M059J (cell line): Measurements from ENCODE around the gene AUTS2. TPM values are rescaled to one million over a fixed set of nuclear protein-coding genes. Genes with fewer than 3 reads are reported as not detected.

ENCODE experiments used
- DNase-seq: peaks from one replicate; pipeline ENCODE4 v3.0.0-alpha.2; 2012; ENCODE audit warnings: low read depth
- total RNA-seq: library from RNA; depleted of rRNA; stranded (reverse); fragments of >200 nt; shearing (Covaris generic); gene quantifications from 2 replicates; pipeline ENCODE4 v1.2.3, GENCODE V29; 2014

AUTS2 gene
- total RNA-seq, 1 experiment from 2014 or later = 6.9 TPM

DNA sequence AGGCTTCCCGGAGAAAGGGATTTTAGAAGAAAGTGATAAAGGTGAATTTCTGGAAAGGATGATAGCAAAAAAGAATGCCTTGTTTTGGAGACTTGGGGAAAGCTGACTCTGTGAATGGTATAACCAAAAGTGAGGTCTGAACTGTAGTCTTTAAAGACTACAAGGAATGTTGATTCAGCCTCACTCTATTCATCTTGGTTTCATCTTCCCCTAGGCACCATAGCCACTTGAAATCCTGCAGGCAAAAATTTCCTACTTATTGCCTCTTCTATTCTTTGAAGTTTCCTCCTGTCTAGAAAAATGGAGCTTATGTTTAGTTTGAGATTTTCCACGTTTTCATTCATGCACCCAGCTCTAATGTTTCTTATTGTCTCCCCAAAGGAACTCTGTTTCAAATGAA lies 518.0 kb downstream of the AUTS2 start:
- no peak for DNase-seq

DNA sequence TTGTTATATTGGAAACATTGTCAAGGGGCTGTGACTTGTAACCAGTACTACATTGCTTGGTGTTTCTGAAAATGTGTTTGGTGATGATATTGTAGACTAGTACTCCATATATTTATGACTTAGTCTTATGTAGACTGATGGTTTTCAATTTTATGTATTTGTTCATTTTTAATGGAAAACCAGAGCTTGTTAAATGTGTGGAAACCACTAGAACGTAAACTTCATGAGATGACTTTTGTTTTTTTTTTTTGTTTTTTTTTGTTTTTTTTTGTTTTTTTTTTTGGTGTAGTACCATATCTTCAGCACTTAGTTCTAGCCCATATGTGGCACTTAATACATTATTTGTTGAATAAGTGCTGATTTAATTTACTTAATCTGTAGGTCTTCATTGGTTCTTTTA lies 518.6 kb downstream of the AUTS2 start:
- DNase-seq = no peak

DNA sequence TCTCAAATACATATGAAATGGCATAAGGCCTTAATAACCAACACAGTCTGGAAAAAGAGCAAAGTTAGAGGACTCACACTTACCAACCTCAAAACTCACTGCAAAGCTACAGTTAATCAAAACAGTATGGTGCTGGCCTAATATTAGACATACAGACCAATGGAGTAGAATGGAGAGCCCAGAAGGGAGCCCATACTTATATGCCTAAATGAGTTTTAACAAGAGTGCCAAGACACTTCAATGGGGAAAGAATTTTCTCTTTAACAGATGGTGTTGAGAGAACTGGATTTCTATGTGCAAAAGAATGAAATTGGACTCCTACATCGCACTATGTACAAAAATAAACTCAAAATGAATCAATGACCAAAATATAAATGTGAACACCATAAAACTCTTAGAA lies 522.6 kb downstream of the AUTS2 start:
- no peak for DNase-seq

DNA sequence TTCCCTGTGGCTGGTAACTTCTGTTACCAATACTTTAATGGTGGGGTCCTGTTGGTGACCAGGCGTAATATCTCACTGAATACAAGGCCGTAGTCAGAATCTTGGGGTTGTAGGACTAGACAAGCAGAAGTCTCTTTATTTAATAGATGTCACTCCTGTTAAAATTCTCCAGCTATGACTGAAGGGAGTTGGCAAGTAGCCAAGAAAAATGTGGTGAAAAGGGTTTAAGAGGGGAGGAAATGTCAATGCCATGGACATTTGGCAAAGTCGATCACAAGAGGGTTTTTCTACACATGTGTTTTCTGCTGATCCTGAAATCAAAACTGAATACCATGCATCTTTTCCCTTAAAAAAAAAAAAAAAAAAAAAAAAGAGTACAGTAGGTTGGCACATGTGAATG lies 533.5 kb downstream of the AUTS2 start:
- DNase-seq = peak; percentile 57

DNA sequence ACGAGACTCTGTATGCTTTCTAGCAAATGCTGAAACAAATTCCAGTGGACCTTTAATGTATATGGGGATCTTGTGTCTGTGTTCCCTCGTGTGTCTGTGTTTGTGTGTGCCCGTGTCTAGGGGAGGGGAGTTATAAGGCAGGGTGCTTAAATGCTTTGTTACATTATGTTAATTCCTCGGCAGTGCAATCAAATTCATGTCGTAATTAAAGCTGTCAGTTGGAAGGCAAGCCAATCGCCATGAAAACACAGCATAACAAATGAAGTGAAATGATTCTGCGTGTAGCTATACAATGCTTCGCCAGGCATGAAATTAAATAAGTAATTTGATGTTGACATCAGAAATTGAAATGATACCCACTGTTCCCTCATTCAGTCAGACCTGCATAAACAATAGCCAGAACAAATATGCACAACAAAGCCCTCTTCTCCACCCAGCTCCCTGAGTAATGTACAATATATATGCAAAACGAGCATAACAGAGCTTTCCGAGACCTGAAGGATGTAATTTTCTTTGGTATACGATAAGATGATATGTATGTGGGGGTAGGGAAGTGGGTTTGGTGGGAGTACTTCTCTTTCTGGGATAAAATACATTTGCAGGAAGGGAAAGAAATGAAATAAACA lies 534.1 kb downstream of the AUTS2 start:
- no peak for DNase-seq

DNA sequence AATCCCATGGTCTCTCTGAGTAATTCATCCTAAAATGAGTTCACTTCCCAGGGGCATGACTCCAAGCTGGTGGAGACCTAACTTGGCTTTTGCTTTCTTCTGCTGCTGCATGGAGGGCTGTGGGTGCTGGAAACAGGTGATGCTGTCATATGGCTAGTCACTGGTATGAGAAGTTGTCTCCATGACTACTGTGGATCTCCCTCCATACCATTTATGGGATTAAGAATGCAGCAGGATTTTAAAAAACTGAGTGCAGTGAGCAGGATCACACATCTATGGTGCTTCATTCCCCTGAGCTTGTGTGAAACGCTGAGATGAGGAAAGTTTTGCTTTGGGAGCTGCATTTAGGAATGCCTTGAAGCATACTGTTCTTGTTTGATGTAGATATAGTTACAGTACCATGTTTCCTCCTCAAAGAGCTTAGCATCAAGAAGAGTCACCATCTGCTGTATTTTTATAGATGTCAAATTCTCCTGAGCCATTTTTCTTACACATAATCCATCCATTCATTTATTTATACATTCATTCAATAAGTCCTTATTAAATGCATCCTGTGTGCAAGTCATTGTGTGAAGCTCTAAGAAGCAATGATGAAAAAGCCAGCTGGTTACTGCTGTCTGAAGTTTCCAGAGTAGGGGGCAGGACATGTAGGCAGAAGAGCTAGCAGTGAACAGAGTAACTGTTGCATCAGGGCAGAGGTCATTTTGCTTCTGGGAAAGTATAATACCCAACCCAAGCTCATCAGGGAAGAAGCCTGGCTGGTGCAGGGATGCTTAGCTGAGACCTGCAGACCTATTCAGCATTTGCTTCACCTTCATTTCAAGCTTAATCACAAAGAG lies 534.8 kb downstream of the AUTS2 start:
- DNase-seq = peak; percentile 22

DNA sequence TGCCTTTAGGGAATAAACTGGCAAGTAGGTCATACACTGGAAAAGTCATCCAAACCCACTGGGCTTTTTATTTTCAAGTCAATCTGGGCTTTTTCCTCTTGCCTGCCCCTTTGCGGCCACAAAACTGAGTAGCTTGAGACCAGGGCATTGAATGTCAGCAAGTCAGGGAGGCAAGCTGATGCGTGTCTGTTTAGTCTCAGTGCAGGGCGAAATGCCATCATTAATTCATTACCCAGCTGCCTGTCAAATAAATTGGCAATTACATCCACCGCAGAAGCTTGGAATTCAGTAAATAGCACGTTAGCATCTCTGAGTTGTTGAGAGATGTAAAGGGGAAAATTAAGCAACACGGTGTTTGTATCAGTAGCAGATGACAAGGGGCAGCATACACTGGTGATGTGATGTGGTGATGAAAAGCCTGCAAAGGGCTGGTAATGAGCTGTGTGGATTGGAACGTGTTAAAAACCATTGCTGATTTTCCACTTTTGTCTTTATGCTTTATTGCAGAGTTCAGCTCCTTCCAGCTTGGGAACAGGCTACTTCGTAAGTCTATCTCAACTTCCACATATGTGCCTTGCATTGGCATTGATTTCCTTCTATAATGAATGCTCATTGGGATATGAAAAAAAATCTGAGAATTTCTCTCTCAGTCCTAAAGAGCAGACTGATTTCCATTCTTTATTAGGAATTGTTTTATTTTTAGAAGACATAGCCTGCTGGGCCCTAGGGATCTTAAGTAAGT lies 535.9 kb downstream of the AUTS2 start:
- peak; percentile 70 for DNase-seq

DNA sequence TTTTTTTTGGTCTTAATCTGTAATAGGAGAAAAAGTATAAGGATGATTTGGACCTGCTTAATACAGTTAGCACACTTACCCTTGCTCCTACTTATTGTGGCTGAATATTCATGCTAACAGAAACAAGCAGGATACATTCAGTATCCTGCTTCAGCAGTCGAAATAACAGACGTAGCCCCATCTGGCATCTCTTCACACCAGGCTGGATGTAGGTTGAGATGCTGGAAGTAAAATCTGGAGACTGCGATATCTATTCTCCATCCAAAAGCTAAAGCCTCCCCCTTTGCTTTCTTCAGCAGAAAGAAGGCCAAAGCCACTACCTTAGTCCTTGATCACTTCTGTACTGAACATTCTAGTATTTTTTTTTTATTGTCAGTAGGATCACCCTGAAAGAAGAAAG lies 537.4 kb downstream of the AUTS2 start:
- DNase-seq = no peak

DNA sequence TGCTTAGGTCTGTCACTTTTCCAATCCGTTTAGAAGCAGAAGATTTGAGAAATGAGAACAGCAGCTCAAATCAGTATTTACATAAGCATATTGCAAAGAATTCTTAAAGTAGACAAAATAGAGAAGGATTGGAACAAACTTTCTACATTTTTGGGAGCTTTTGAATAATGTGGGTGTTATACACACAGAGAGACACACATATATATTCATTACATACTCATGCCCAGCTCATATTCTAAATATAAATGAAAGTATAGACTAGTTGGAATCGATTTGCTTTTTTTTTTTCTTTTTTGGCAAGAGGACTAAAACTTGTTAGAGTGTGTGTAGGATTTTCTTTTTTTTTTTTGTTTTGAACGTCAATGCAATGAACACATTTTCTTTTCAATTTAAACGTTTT lies 538.9 kb downstream of the AUTS2 start:
- no peak for DNase-seq

DNA sequence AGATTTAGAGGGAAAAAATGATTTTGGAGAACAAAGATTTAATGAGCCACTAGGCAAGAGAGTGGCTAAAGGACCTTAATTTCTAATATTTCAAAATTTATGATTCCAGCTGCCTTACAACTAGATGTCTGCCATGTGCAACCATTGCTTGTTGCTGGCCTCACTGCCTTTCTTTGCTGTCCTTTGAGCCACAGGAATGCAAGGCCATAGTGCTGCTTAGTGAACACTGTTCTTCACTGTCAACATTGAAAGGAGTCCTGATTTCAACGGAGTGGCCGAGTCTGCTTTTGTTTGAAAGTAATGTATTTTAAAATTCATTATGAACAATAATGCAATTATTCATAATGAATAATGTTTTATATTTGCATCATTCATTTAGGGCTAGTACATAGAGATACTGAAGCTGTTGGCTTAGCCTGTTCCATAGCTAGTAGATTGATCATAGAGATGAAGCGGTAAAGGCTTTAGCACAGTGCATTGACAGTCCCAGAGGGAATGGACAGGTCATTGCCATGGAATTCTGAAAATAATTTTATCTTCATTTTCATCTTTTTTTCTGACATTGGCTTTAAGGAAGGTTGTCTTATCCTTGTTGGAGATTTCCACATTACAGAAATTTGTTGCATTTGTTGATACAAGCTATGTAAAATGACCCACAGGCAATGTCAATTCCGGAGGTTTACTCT lies 544.1 kb downstream of the AUTS2 start:
- no peak for DNase-seq

DNA sequence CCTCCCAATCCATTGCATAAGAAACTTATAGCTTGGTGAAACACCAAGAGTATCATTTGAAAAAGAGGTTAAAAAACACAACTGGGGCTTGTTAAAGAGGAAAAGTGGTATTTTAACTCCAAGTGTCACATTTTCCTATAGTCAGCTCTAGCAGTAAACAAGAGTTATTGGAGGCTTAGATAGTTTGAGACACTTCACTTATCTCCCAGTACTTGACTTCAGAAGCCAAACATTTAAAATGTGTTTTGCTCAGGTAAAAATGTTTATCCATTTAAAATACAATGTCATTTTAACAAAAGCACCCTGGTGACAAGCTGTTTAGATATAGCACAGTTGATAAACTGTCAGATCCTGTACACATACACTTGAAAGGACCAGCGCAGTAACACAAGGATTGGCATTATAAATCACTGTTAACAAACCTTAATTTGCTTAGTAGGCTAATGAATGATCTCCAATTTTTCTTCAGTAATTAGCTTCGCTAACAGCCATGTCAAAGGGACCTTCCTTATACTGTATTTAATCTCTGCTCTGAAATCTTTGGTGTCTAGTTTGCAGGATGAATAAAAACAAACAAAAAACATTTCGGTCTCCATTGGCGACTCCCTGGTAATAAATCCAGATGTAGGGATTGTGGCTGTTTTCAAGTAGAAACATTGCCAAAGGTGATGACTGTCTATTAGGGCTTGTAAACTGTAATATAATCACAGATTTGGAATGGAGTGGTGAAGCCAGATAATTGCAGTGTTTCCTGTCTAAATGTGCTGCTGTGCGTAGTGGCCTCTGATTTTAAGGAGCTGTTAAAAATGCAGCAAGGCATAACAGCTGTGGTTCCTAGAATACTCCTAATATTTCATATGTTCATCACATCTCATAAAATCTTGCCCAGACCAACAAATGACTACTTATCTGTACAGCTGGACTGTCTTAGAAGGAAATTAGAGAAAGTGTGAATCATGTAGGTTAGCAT lies 545.1 kb downstream of the AUTS2 start:
- DNase-seq = peak; percentile 78

DNA sequence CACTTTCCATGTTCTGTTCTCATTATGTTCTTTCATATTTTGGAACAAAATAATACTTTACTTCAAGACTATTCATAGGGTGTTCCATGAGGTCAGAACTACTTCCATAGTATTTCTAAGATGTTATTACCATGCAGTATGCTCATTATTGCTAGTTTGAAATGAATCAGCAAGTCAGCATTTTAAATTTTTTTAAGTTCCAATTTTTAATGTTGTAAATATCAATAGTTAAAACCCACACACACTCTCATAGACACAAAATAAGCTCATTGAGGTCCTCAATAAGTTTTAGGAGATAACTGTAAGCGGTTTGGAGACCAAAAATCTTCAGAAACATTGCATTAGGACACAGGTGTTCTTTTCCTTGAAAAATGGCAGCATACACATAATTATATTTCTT lies 550.7 kb downstream of the AUTS2 start:
- DNase-seq = no peak

DNA sequence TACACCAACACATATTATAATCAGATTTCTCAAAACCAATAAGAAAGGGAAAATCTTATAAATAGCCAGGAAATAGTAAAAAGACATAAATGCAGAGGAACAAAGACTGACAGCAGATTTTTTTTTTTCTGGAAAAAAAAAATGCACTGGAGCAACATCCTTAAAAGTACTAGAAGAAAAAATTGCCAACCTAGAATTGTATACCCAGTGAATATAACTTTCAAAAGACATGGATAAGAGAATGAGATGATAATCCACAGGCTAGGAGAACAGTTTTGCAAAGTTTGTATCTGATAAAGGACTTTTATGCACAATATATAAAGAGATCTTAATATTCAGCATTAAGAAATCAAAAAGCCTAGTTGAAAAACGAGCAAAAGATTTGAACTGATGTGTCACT lies 554.0 kb downstream of the AUTS2 start:
- DNase-seq = no peak

DNA sequence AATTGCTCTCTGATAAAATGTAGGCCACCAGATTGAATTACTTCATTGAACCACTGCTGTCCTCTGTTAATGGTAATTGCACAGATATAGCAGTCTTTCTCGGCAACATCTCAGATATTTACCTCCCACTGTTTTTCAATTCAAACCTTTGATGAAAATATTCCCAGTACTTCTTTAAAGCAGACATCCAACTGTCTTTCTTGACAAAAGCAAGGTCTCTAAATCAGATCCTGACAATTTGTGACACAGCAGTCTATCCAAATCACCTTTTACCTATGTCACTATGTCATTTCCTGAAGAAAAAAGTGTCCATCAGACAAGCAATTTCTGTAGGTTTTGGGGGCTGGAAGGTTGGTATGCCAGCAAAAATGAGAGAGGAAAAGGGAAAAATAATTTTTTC lies 555.7 kb downstream of the AUTS2 start:
- DNase-seq = no peak

DNA sequence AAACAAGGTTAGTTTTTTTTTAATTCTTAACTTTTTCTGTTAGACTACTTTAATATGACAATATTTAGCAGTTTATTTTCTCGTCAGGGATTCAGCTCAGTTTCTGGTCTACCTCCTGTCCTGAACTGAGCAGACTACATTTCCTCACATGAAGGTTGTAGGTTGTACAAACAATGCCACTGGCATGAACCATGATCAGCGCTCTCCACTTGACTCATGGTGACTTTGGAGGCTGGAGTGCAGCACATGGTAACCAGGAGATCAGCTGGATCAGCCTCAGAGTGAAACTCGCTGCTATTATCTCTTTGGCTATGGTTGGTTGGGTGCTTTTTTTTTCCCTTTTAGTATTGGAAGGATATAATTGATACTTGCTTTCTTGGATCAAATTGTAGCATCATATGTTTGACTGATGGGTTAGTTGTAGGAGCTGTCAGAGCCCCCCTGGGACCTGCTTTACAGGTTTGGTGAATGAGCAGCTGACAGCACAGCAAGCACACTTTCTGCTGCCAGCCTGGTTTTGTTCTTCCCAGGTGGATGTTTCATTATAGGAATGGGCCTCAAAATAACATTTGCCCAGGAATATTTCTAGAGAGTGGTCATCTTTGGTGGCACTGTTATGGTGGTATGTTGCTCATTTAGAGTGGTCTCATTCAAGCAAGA lies 556.4 kb downstream of the AUTS2 start:
- DNase-seq = no peak

DNA sequence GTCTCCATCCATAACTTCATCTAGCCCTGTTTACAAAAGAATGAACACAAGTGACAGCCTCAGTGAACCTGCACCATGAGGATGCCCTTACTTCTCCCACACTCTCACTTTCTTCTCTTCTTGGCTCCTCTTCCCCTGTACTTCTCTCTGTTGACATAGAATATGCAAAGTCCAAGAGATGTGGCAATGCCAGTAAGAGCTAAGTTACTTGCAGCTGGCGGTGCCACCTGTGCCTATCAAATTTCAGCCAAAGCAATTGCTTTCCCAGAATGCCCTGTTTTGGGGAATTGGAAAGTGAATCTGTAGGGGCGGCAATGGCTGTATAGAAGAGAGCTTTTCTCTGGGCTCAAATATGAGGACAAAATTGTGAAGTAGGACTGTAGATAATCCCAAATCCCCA lies 557.8 kb downstream of the AUTS2 start:
- DNase-seq = no peak

DNA sequence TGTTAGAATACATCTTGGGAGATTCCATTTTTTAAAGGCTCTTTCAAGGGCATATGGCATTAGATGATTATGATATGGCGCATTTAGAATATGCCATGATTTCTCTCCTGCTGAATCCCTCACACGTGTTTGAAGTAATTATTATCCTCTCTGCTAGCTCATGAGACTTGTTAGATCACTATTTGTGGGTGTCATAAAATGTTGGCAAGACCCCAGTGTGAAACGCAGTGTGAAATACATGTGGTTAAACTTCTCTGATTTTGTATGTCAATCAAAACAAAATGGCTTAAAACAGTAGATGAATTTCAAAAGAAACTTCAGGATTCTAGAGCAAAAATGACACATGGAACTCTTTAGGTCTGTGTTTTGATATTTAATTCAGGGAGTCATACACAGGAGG lies 560.8 kb downstream of the AUTS2 start:
- no peak for DNase-seq

DNA sequence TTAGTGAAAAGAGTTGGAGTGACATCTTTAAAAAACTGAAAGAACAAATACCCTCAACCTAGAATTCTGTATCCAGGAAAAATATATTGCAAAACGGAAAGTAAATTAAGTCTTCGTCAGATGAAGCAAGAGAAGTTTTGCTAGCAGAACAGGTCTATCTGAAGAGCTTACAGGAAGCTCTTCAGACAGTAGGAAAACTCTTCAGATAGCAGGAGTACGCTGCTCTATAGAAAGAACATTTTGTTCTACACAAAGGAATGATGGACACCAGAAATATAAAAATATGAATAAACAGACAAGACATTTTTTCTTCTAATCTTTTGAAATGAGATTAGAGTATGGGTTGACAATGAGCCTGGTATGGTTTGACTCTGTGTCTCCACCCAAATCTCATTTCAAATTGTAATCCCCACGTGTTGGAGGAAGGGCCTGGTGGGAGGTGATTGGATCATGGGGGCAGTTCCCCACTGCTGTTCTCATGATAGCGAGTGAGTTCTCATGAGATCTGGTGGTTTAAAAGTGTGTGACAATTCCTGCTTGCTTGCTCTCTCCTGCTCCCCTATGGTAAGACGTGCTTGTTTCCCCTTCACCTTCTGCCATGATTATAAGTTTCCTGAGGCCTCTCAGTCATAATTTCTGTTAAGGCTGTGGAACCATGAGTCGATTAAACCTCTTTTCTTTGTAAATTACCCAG lies 567.3 kb downstream of the AUTS2 start:
- DNase-seq = no peak

DNA sequence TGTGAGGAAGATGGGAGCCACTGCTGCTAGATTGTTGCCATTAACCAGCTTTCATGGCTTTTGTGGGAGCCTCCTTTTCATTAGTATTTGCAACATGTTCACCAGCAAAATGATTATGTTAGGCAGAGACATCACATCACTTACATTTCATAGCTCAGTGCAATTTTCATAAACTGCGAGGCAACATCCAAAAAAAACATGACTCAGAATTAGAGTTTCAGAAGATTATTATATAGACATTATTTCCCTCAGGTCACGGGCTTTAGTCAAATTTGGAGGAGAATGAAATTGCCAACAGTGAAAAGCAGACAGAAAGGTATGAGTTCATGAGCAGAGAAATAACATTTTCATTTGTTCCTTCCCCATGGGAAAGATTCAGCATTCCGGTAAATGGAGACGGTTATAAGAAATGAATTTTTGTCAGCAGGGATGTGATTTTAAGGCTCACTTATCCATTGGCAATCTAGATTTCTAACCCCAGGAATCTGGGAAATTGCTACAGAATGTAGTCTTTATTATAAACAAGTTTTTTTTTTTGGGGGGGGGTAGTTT lies 573.2 kb downstream of the AUTS2 start:
- no peak for DNase-seq

DNA sequence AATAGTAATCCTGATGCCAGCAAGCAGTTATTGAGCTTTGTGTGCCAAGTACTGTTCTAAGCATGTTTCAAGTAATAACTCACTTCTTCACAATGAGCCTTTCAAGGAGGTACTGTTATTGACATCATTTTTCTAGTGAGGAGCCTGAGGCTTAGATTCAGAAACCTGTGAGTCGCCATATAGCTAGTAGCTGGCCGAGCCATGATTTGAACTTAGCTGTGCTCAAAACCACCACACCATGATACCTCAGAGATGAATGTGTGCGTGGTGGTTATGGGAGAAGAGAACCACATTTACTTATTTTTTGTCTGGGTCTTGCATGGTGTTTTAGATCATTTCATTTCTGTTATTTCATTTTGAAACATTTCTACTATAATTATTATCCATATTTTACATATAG lies 578.9 kb downstream of the AUTS2 start:
- DNase-seq = peak; percentile 37
